GM19397 (cell line): ENCODE data around the gene ARHGAP42.
"Not testable (repeated sequence)": the region's sequence is repeated elsewhere in the genome, so short reads cannot be mapped to it uniquely, and the experiment has no call there.

Experiments used
- ATAC-seq: cut with Tn5 transposase; IDR thresholded peaks from one replicate; pipeline ENCODE4 v1.9.1; 2021; ENCODE audit warnings: mild to moderate bottlenecking, moderate library complexity; ENCODE audit not compliant: unreplicated experiment

Gene ARHGAP42

DNA sequence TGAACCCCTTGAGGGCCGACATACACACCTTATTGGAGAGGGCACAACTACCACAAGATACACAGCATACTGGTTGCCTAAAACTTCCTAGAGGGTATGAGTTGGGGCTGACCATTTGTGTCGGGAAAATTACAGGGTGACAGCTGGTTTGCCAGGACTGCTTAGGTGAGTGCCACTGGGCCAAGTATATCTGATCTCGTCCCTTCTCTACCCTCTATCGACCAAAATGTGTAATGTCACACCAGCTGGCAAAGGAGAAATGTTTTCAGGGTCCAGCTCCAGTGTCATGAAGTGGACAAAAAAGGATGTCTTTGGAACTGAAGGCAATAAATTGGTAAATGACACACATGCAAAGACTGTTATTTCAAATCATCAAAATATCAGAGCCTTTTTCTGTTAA lies 316.4 kb downstream of the ARHGAP42 start:
- ATAC-seq, result no peak

DNA sequence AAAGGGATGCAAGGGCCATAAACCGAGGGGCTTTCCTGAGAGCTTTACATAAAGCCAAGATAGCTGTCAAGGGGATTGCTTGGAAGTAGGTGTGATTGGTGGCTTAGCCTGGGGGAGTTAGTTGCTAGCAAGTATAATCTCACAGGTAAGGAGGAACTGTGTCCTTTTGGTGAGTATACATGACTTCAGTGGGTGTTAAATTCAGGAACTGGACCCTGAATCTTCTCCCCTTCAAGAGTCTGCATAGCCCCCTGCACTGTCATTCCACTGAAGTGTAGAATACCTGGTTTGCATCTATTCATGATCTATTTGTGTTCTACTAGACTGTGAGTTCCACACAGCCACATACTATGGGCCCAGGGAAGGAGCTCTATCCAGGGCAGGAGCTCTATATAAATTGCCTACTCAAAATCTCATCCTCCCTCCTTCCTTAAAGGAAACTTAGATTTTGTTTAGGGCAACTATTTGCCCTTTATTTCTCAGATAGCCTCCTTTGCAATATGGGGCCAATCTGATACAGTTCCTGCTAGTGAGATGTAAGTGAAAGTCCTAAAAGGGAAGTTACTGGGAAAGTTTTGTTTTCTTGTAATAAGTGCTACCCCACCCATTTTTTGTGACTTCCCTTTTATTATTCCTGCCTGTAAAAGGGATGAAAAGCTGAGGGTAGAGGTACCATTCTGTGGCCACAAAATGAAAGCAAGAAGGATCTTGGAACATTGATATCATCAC lies 322.0 kb downstream of the ARHGAP42 start:
- no peak for ATAC-seq

DNA sequence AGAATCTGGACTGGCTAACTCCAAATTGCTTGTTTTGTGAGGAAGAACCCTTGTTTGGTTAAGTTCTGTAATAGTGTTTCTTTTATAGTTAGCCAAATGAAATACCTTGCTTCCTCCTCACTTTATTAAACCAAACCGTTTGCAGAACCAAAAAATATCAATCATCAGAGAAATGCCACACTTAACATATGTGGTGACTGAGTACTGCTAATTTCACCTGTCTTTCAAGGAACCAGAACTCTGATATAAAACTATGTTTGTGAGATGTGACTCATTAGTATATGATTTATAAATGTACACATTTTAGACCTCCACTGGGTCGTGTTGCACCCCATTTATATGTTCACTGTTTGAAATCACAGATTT lies 322.6 kb downstream of the ARHGAP42 start:
- ATAC-seq, result no peak

DNA sequence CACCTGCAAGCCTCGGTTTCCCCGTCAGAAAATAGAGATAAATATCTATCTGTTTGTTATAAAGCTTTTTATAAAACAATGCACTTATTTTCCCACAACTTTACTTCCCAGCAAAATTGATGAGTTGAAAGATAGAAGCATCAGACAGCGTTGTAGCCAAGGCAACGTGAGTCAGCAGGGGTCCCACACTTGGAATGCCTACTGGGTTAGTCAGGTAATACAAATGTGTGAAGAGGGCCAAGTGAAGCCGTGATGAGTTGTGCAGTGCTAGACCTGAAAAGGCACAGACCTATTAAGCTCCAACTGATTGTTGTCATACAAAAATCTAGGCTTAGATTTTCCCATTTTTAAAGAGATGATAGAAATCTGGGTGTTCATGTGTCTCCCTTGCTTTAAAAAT lies 323.8 kb downstream of the ARHGAP42 start:
- ATAC-seq, result no peak

- ATAC-seq, result no peak
Measured at GRCh38 chr11:101011881-101012280, 324.8 kb downstream of the ARHGAP42 start.

- ATAC-seq, result not testable (repeated sequence)
Measured at GRCh38 chr11:101013702-101014101, 326.6 kb downstream of the ARHGAP42 start.

GRCh38 chr11:101014600-101015285 lies 327.7 kb downstream of the ARHGAP42 start:
- ATAC-seq, result no peak

DNA sequence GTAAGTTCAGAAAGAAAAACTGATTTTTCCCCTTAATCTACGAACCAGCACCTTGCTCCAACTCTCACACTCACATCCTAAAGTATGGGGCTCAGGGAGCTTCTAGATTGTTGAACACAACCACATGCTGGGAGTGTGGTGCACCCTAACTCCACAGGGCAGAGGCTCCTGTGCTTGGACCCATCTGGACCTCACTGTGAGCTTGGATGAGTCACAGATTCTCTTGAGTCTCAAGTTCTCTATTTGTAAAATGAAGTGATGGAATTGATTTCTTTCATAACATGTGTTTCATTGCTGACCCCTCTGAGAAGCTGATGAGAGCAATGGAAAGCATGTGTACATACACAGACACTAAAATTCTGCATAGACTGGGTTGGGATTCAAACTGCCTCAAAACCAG lies 332.8 kb downstream of the ARHGAP42 start:
- ATAC-seq, result no peak

DNA sequence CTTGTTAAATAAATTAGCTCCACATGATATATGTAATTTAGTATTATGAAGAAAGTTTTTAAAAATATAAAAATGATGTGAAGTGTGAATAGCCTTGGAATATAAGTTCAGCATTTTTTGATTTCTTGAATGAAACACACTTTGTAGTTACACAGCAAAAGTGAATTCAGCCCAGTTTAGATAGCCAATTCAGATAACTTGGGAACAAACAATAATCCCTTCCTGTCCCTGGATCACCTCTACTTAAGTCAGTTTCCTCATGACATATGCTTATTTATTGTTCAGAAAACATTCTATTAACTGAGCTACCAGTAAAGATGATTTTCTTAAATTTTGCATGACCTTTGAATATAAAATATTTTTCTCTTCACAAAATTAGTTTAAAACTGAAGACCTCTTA lies 335.2 kb downstream of the ARHGAP42 start:
- no peak for ATAC-seq

DNA sequence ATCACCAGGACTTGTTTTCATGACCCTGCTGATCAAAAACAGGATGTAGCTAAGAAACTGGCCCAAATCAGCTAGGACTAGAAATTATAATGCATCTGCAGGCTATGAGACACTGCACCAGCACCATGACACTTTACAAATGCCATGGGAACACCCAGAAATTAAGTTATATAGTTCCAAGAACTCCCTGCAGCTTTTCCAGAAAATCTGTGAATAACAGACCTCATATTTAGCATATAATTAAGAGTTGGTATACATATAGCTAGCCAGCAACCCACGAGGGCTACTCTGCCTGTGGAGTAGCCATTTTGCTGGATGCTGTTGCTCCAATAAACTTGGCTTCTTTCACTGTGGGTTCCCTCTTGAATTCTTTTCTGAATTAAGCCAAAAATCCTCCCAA lies 341.6 kb downstream of the ARHGAP42 start:
- no peak for ATAC-seq

DNA sequence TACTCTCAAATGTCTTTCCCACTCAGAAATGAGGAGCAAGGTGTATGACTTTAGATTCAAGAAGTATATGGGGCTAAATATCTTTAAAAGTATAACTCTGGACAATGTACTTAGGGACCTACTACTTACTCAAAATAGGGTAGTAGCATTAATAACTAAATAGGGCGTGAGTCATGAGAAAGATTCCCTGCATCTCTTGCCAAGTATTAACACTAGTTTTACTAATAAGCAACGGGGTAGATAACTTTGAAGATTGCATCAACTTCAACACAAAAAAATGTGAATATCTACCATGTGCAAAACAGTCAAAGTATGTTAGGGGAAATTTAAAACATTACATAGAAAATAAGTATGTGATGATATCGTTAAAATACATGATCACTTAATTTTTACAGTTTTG lies 342.9 kb downstream of the ARHGAP42 start:
- ATAC-seq, result no peak

- ATAC-seq, result no peak
Measured at GRCh38 chr11:101030692-101031091, 343.6 kb downstream of the ARHGAP42 start.

DNA sequence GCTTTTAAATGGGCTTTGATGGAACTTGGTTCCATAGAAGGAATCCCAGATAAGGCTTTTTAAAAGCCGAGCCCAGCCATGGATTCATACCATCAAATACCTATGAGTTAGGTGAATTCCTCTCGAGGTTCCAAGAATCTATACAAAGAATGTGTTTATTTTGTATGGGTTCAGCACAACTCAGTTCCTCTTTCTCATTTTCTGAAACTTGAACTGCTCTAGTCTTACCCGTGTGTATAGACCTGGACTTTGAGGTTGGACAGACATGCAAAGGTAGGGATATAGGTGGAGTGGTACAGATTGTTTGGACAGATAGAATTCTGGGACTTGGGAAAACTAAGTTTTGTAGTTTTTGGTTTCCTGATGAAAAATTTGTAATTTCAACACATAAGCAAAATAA lies 344.6 kb downstream of the ARHGAP42 start:
- ATAC-seq, result no peak

- no peak for ATAC-seq
Measured at GRCh38 chr11:101032991-101033390, 345.9 kb downstream of the ARHGAP42 start.

GRCh38 chr11:101034076-101034475 lies 347.0 kb downstream of the ARHGAP42 start:
- ATAC-seq, result no peak

GRCh38 chr11:101035872-101036271 lies 348.8 kb downstream of the ARHGAP42 start:
- ATAC-seq, result no peak
